ENCODE measurements around the gene CERS4.

GRCh38 chr19:8261347-8261746 lies 52.2 kb downstream of the CERS4 start:
- TF ChIP-seq, protein P1, sequence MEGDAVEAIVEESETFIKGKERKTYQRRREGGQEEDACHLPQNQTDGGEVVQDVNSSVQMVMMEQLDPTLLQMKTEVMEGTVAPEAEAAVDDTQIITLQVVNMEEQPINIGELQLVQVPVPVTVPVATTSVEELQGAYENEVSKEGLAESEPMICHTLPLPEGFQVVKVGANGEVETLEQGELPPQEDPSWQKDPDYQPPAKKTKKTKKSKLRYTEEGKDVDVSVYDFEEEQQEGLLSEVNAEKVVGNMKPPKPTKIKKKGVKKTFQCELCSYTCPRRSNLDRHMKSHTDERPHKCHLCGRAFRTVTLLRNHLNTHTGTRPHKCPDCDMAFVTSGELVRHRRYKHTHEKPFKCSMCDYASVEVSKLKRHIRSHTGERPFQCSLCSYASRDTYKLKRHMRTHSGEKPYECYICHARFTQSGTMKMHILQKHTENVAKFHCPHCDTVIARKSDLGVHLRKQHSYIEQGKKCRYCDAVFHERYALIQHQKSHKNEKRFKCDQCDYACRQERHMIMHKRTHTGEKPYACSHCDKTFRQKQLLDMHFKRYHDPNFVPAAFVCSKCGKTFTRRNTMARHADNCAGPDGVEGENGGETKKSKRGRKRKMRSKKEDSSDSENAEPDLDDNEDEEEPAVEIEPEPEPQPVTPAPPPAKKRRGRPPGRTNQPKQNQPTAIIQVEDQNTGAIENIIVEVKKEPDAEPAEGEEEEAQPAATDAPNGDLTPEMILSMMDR (IDR thresholded peaks at IDR 0.05): no peak
- no peak for TF ChIP-seq POLR2AphosphoS5 (IDR thresholded peaks at IDR 0.05)
- no peak for TF ChIP-seq POLR2A (IDR thresholded peaks at IDR 0.05)
- TF ChIP-seq EP300 (IDR thresholded peaks at IDR 0.05): no peak

Data from upper lobe of left lung (tissue), 4 donors.